Lower lobe of right lung (tissue), 2 donors: Measurements from ENCODE around the gene MRPS2. TPM values are rescaled to one million over a fixed set of nuclear protein-coding genes. Genes with fewer than 3 reads are reported as not detected.
"Not testable (repeated sequence)": the region's sequence is repeated elsewhere in the genome, so short reads cannot be mapped to it uniquely, and the experiment has no call there.

ENCODE experiments used
- ATAC-seq, 2 donors: fragments of 200-7000 bp; cut with Tn5 transposase; one replicate each; pipeline ENCODE4 v1.9.1; 2020 to 2022; ENCODE audit warnings: mild to moderate bottlenecking in 2 of 2, moderate library complexity in 2 of 2
- DNase-seq: peaks from one replicate; pipeline ENCODE4 v3.0.0-alpha.2; 2020
- H3K27ac ChIP-seq: fragments of 200-600 bp; one replicate; pipeline ENCODE4 v1.8.0; 2022
- H3K27me3 ChIP-seq: fragments of 200-600 bp; one replicate; pipeline ENCODE4 v1.8.0; 2022; ENCODE audit warnings: low read depth
- H3K36me3 ChIP-seq: fragments of 200-600 bp; one replicate; pipeline ENCODE4 v1.8.0; 2022; ENCODE audit warnings: mild to moderate bottlenecking
- H3K4me1 ChIP-seq: fragments of 200-600 bp; one replicate; pipeline ENCODE4 v1.8.0; 2022
- H3K4me3 ChIP-seq: fragments of 200-600 bp; one replicate; pipeline ENCODE4 v1.8.0; 2022; ENCODE audit warnings: mild to moderate bottlenecking
- H3K9me3 ChIP-seq: fragments of 200-600 bp; one replicate; pipeline ENCODE4 v1.8.0; 2022
- CTCF ChIP-seq: fragments of 200-600 bp; IDR thresholded peaks from one replicate; pipeline ENCODE4 v1.8.0; 2022; ENCODE audit warnings: antibody characterized with exemption, mild to moderate bottlenecking
- intact Hi-C: fragments of 100-400 bp; cut with DNase I; formaldehyde crosslinking; loops from one replicate; pipeline ENCODE4 v1.11.0; 2022
- total RNA-seq: library from RNA; stranded (reverse); fragmentation: NEBNext Ultra II Directional; extraction: Animal tissue kit (Norgen Biotek cat#: 25700); gene quantifications from one replicate; pipeline ENCODE4 v1.2.1, GENCODE V29; 2021
- donor health status: DM: no; HTN: yes; CAD: no; lungs with severe emphysema.

MRPS2 gene
- total RNA-seq, 1 donor from 2014 or later, result 21.9 TPM

GRCh38 chr9:135547756-135548736 lies 47.6 kb downstream of the MRPS2 start:
- H3K4me1 ChIP-seq, result no peaks in the 10 kb centered on the region
- DNase-seq (no peak), ATAC-seq (no peak)
- no peaks in the 10 kb centered on the region for H3K36me3 ChIP-seq
- intact Hi-C loops, result no loop called here
- no peaks in the 10 kb centered on the region for H3K27me3 ChIP-seq
- TF ChIP-seq CTCF, result no peak
- H3K27ac ChIP-seq, result no peak overlapping the region
- no peaks in the 10 kb centered on the region for H3K9me3 ChIP-seq
- H3K4me3 ChIP-seq, result no peak overlapping the region

GRCh38 chr9:135549478-135550343 lies 49.2 kb downstream of the MRPS2 start:
- H3K4me1 ChIP-seq, intact Hi-C loops, DNase-seq, H3K27me3 ChIP-seq, H3K4me3 ChIP-seq, H3K36me3 ChIP-seq, ATAC-seq, H3K27ac ChIP-seq, H3K9me3 ChIP-seq: not testable (repeated sequence)

- intact Hi-C loops, result no loop called here
- H3K4me3 ChIP-seq, result no peak overlapping the region
- no peak for ATAC-seq
- no peaks in the 10 kb centered on the region for H3K36me3 ChIP-seq
- TF ChIP-seq CTCF, result no peak
- no peak overlapping the region for H3K27ac ChIP-seq
- no peaks in the 10 kb centered on the region for H3K27me3 ChIP-seq
- no peaks in the 10 kb centered on the region for H3K9me3 ChIP-seq
- no peak for DNase-seq
- H3K4me1 ChIP-seq, result no peaks in the 10 kb centered on the region
These were observed 49.9 kb downstream of the MRPS2 start for GRCh38 chr9:135550344-135550918.

- no peak overlapping the region for H3K27ac ChIP-seq
- no peaks in the 10 kb centered on the region for H3K27me3 ChIP-seq
- H3K36me3 ChIP-seq, result no peaks in the 10 kb centered on the region
- no peak overlapping the region for H3K4me3 ChIP-seq
- no peaks in the 10 kb centered on the region for H3K4me1 ChIP-seq
- no peak for TF ChIP-seq CTCF
- H3K9me3 ChIP-seq, result no peaks in the 10 kb centered on the region
- DNase-seq, result no peak
- ATAC-seq, result no peak
- intact Hi-C loops, result no loop called here
These were observed 50.5 kb downstream of the MRPS2 start for GRCh38 chr9:135551031-135551430.

- Histone ChIP-seq H3K9me3 (no peaks in the 10 kb centered on the region), H3K4me3 (no peak overlapping the region), H3K27ac (no peak overlapping the region), H3K36me3 (no peaks in the 10 kb centered on the region), H3K4me1 (no peaks in the 10 kb centered on the region), H3K27me3 (no peaks in the 10 kb centered on the region)
- no peak for ATAC-seq
- no peak for TF ChIP-seq CTCF
- intact Hi-C loops, result no loop called here
- no peak for DNase-seq
These were observed 51.0 kb downstream of the MRPS2 start for GRCh38 chr9:135551456-135551855.
